ENCODE measurements around the gene TNK2. TPM values are rescaled to one million over a fixed set of nuclear protein-coding genes. Genes with fewer than 3 reads are reported as not detected.

The TNK2 gene
- total RNA-seq, 2 donors from 2014 or later, result 56.5 to 67.7 TPM

DNA sequence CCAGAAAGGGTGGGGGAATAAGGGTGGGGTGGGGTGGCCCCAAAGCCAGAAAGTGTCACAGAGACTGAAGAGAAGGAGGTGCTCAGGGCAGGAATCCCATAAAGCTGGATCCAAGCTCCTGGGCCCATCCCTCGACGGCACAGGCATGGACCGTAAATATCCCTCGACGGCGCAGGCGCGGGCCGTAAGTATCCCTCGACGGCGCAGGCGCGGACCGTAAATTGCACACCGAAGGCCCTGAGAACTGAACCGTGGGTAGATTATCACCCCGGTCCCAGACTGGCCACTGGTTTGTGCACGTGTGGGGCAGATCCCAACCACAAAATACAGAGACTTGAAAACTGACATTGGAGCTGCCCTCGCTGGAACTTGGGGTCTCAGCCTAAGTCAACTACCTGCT is 55.3 kb downstream of the TNK2 start:
- Mint-ChIP-seq H3K4me1 (no peaks in the 10 kb centered on the region), H3K27ac (peak overlapping the region; percentile 20), H3K36me3 (ENCODE audit: low read depth) (no peaks in the 10 kb centered on the region), H3K27me3 (no peaks in the 10 kb centered on the region), H3K4me3 (no peak overlapping the region), H3K9me3 (no peaks in the 10 kb centered on the region)
- no peak for ATAC-seq (replicated peaks)

DNA sequence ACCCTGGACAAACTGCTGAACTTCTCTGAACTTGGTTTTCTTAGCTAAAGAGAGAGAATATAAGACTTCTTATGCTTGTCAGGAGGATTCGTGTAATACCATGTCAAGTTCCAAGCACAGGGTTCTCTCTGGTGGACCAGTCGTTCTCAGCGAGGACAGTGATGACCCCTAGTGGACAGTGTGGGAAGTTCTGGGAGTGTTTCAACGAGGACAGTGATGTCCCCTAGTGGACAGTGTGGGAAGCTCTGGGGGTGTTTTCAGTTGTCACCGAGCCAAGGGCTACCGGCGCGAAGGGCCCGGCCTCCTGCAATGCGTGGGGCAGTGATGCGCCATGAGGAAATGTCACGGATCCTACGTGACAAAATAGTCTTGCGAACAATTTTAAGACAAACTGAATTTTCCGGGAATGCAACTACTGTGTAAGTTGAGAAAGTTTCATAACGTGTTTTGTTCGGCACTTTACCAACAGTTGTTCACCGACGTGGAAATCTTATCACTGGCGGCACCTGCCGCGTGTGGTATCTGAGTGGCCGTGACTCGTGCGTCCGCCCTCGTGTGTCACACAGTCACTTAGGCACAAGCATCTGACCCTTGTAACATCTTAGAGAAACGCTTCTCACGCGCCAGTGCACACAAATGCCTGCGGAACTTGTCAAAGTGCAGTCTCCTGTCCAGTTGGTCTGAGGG is 57.4 kb downstream of the TNK2 start:
- Mint-ChIP-seq H3K4me1 (no peaks in the 10 kb centered on the region), H3K27ac (no peak overlapping the region), H3K27me3 (no peaks in the 10 kb centered on the region), H3K36me3 (ENCODE audit: low read depth) (no peaks in the 10 kb centered on the region), H3K9me3 (no peaks in the 10 kb centered on the region), H3K4me3 (peak overlapping the region; percentile 18)
- peak; percentile 98 for ATAC-seq (replicated peaks)

DNA sequence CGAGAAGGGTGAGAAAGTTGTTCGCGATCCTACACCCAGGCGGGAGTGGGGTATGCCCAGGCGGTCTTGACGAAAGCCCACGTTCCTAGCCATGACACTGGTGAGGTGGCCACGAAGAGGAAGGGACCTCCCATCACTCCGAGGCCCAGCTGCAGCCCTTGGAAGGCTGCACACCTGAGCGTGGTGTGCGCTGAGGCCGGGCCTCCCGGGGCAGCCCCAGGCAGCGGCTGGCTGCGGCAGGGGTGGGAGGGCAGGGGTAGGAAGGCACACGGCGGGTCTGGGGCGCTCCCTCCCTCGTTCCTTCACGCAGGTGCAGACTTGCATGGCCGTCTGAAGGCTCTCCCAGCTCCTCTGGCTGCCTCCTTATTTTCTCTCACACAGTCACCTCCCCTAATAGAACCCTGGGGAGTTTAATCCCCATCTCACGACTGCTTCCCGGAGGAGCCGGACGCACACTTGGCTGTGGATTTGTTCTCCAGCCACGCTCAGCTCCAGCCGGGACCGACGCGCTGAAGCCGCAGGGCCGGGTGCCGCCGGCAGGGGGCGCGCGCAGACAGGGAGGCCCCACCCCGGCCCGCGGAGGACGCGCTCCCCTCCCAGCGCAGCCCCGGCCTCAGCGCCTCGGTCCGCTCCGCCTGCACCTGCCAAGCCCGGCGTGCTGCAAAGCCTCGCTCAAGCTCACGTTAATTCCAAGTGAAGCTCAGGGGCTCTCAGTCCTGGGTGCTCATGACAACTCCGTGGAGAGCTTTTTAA is 58.9 kb downstream of the TNK2 start:
- no peaks in the 10 kb centered on the region for H3K4me1 Mint-ChIP-seq
- H3K9me3 Mint-ChIP-seq, result no peaks in the 10 kb centered on the region
- no peak overlapping the region for H3K4me3 Mint-ChIP-seq
- H3K27ac Mint-ChIP-seq, result no peak overlapping the region
- no peaks in the 10 kb centered on the region for H3K27me3 Mint-ChIP-seq
- H3K36me3 Mint-ChIP-seq (ENCODE audit: low read depth), result no peaks in the 10 kb centered on the region
- ATAC-seq (replicated peaks), result no peak

DNA sequence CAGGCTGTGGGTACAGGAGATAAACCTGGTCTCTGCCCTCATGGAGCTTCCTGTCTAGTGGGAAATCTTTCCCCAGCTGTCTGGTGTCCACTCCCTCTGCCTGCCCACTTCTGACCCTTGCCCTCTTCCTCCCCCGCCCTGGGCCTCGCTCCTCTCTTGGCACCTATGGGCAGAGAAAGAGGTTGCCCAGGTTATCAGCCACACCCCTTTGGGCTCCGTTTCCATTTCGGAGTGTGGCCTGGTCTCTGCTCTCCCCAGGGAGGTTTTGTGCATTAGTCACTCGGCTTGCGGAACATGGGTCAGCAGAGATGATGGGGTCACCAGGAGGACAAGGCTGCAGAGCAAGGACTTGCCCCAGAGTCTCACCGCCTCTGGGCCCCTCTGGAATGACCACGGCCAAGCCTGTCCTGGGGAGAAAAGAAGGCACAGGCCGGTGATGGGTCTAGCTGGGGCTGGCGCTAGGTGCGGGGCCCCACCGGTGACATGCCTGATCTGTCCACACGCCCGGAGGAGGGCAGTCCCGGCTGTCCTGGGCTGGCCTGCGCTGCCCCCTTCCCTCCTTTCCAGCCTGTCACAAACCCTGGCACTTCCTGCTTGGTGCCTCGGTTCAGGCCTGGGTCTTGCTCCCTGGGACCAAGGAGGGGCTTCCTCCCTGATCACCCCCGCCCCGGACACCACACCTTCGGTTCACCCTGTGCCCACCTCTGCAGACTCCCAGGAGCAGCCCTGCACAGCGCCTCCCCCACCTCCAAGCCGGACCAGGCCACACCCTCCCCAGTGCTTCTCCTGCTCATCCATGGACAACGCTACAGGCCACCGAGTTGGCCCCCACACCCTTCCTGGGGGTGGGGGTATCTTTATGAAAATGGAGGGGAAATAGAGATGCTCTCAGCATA is 61.0 kb downstream of the TNK2 start:
- Mint-ChIP-seq H3K27ac (no peak overlapping the region), H3K36me3 (ENCODE audit: low read depth) (no peaks in the 10 kb centered on the region), H3K4me3 (no peak overlapping the region), H3K27me3 (no peaks in the 10 kb centered on the region), H3K9me3 (no peaks in the 10 kb centered on the region), H3K4me1 (no peaks in the 10 kb centered on the region)
- no peak for ATAC-seq (replicated peaks)

DNA sequence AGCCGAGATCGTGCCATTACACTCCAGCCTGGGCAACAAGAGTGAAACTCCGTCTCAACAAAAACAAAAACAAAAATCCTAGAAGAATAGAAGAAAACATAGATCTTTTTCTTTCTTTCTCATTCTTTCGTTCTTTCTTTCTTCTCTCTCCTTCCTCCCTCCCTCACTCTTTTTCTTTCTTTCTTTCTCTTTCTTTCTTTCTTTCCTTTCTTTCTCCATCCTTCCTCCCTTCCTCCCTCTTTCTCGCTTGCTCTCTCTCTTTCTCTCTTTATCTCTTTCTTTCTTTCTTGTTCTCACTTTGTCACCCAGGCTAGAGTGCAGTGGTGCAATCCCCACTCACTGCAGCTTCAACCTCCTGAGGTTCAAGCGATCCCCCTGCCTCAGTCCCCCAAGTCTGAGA is 62.9 kb downstream of the TNK2 start:
- H3K4me3 Mint-ChIP-seq, result no peak overlapping the region
- no peak for ATAC-seq (replicated peaks)
- no peaks in the 10 kb centered on the region for H3K27me3 Mint-ChIP-seq
- H3K9me3 Mint-ChIP-seq, result no peaks in the 10 kb centered on the region
- H3K36me3 Mint-ChIP-seq (ENCODE audit: low read depth), result no peaks in the 10 kb centered on the region
- H3K4me1 Mint-ChIP-seq, result no peaks in the 10 kb centered on the region
- H3K27ac Mint-ChIP-seq, result no peak overlapping the region

DNA sequence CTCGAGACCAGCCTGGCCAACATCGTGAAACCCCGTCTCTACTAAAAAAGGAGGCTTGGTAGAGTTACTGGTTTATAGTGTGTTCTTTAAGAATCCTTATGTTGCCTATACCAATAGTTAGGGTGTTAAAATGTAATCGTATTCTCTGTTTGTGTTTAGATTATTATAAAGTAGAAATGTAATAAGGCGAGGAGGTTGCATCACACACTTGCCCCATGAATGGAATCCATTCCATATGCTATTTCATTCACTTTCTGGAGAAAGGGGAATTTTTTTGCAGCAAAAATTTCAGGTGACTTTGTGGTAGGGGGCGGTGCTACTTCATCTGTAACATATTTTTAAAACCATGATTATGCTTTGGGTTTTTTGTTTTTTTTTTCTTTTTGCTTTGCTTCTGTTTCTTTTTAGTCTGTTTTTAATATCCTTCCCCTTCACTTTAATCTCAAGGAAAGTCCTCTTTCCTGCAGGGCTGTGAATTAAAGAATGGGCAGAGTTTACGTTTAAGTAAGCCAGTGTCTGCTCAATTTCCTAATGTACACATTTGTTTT is 63.6 kb downstream of the TNK2 start:
- H3K9me3 Mint-ChIP-seq, result no peaks in the 10 kb centered on the region
- no peak for ATAC-seq (replicated peaks)
- H3K27me3 Mint-ChIP-seq, result no peaks in the 10 kb centered on the region
- no peak overlapping the region for H3K27ac Mint-ChIP-seq
- no peaks in the 10 kb centered on the region for H3K4me1 Mint-ChIP-seq
- no peak overlapping the region for H3K4me3 Mint-ChIP-seq
- no peaks in the 10 kb centered on the region for H3K36me3 Mint-ChIP-seq (ENCODE audit: low read depth)

DNA sequence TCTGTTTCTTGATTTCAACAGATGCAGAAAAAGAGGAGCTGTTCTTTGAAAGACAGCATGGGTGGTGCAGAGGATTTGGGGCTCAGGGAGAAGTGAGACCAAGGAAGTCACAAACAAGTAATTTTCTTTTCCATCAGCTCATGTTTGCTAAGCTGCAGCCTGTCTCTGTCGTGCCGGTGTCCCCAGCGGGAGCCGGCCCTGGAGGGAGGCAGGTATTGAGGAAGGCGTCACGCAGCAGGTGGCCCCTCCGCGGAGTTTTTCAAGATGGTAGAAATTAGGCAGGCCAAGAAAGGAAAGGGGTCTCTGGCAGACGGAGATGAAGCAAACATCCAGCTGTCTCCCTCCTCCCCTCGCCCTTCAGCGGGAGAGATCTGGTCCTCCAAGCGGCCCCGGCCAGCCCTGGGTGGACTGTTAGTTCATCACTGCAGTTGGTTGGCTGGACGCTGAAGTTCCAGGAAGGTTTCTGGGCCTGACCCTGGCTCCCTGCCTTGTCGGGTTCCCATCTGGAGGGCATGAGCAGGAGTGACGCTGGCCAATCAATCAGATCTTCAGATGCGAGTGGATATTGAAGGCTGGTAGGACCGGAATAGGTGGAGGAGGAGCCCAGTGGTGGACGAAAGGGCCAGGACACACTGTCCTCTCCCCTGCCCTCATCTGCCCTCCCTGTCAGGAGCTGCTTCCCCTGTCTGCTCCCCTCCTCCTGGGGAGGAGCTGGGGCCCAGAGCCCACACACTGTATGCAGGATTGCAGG is 68.9 kb downstream of the TNK2 start:
- Mint-ChIP-seq H3K9me3 (no peaks in the 10 kb centered on the region), H3K27ac (no peak overlapping the region), H3K36me3 (ENCODE audit: low read depth) (no peaks in the 10 kb centered on the region), H3K4me1 (no peaks in the 10 kb centered on the region), H3K4me3 (no peak overlapping the region), H3K27me3 (no peaks in the 10 kb centered on the region)
- ATAC-seq (replicated peaks), result no peak

DNA sequence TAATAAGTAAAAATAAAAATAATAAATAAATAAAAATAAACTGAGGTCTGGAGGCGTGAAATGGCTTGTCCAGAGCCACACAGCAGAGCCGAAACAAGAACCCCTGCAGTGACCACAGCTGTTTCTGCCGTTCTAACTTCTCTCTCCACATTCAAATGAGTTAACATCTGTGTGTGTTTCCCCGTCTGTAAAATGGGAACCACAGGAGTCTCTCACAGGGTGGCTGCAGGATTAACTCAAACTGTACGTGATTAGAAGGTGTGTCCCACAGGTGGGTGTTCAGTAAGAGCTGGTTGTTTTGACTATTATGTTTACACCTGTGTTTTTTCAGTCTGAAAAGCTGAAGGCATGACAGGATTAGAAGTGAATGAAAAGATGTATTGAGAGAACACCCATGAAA is 69.6 kb downstream of the TNK2 start:
- Mint-ChIP-seq H3K27ac (no peak overlapping the region), H3K9me3 (no peaks in the 10 kb centered on the region), H3K27me3 (no peaks in the 10 kb centered on the region), H3K36me3 (ENCODE audit: low read depth) (no peaks in the 10 kb centered on the region), H3K4me1 (no peaks in the 10 kb centered on the region), H3K4me3 (no peak overlapping the region)
- ATAC-seq (replicated peaks), result no peak

DNA sequence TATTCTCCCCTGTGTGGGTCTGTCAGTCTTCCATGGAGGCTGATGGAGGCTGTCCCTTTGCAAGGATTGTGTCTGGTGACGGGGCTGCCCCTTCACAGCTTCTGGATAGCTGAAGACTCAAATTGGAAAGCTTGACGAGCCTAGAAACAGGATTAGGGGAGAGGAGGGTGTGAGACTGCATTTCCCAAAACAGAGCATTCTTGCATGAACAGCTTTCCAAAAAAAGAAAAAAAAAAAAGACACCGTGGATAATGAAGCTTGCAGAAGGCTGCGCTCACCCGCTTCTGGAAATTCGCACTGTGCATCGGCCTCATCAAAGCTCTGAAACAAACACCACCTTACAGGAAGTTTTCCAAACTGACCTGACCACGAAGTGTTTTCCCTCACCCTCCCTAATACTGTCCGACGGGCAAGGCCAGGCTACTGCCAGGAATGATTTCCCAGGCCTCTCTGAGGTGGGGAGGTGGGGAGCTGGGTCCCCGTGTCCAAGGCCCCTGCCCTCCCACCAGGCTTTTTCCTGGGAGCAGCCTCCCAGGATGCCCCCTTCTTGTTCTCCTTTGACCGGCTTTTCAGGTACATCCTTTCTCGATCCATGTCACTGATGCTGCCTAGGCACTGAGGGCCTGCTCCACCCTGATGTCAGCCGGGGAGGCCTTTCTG is 71.7 kb downstream of the TNK2 start:
- no peaks in the 10 kb centered on the region for H3K4me1 Mint-ChIP-seq

DNA sequence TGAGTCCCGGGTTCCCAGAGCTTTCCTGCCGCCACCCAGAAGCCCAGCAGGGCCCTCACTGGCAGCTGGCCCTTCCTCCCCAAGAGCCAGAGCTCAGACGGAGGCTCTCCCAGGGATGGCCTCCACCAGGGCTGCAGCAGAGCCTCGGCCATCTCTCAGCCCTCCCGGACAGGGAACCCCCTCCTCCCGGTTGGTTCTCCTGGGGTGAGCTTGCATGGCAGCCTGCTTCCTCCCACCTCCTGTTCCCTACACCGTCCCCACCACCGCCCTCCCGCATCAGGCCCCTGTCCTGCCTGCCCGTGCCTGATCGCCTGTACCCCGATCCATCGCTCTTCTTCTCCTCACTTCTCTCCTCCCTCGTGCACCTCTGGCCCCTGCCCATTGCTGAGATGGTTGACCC is 72.6 kb downstream of the TNK2 start:
- Mint-ChIP-seq H3K4me1 (no peaks in the 10 kb centered on the region), H3K9me3 (no peaks in the 10 kb centered on the region), H3K4me3 (no peak overlapping the region), H3K27me3 (no peaks in the 10 kb centered on the region), H3K27ac (no peak overlapping the region), H3K36me3 (ENCODE audit: low read depth) (no peaks in the 10 kb centered on the region)
- ATAC-seq (replicated peaks), result no peak

More for the DNA sequence above, 71.7 kb downstream of the TNK2 start:
- H3K27me3 Mint-ChIP-seq, result no peaks in the 10 kb centered on the region
- H3K27ac Mint-ChIP-seq, result no peak overlapping the region
- H3K36me3 Mint-ChIP-seq (ENCODE audit: low read depth), result no peaks in the 10 kb centered on the region
- no peaks in the 10 kb centered on the region for H3K9me3 Mint-ChIP-seq
- ATAC-seq (replicated peaks), result no peak
- H3K4me3 Mint-ChIP-seq, result no peak overlapping the region

DNA sequence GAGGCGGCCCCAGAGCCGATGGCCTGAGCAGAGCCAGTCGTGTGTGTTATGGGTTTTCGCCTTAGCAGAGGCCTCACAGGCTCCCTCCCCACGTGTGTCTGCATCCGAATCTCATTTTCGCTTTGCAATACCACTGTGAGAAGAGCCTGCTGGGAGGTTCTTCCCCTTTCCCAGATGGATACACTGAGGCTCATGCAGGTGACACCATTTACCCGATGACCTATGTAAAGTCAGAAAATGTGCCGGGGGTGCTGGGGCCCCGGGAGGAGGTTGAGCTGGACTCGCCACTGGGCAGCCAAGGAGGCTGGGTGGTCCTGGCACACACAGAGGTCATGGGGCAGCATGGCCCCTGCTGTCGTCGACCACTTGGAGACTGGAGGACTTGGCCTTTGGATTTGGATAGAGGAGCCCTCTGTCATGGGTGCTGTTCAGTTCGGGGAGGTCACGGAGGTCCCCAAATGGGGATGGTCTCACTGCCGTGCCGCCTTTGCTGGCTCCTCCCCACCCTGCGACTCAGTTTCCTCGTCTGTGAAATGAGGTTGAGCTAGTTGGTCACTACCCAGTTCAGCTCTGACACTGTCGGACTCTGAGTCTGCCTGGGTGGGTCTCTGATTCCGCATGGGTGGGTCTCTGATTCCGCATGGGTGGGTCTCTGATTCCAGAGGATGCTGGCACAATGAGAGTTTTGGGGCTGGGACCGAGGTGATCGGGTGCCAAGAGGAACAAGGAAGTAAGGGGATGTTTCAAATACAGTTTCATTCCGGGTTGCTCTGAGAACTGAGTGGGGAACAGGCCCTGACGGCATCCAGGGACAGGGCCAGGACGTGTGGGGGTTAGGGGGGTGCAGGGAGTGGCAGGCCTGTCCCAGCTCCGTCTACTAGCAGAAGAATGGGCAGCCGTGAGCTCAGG is 73.4 kb downstream of the TNK2 start:
- Mint-ChIP-seq H3K36me3 (ENCODE audit: low read depth) (no peaks in the 10 kb centered on the region), H3K27ac (no peak overlapping the region), H3K9me3 (no peaks in the 10 kb centered on the region), H3K4me3 (no peak overlapping the region), H3K4me1 (no peaks in the 10 kb centered on the region), H3K27me3 (no peaks in the 10 kb centered on the region)
- no peak for ATAC-seq (replicated peaks)

DNA sequence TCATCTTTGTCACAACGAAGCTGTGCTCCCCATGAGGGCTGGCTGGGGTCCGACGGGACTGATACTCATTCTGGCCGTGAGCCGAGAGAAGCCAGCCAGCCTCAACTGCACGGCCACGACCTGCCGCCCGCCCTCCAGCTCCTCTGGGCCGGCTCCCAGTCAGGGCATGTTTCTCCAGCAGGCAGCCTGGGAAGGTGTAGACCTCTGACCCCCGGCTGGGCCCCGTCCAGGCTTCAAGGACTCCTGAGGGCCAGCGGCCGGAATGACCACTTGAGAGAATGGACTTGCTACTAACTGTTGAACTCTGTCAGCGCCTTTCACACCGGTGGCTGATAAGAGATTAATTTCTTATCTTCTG is 78.5 kb downstream of the TNK2 start:
- H3K27me3 Mint-ChIP-seq, result no peaks in the 10 kb centered on the region
- H3K4me1 Mint-ChIP-seq, result no peaks in the 10 kb centered on the region
- H3K36me3 Mint-ChIP-seq (ENCODE audit: low read depth), result no peaks in the 10 kb centered on the region
- H3K4me3 Mint-ChIP-seq, result no peak overlapping the region
- no peak for ATAC-seq (replicated peaks)
- no peak overlapping the region for H3K27ac Mint-ChIP-seq
- no peaks in the 10 kb centered on the region for H3K9me3 Mint-ChIP-seq

DNA sequence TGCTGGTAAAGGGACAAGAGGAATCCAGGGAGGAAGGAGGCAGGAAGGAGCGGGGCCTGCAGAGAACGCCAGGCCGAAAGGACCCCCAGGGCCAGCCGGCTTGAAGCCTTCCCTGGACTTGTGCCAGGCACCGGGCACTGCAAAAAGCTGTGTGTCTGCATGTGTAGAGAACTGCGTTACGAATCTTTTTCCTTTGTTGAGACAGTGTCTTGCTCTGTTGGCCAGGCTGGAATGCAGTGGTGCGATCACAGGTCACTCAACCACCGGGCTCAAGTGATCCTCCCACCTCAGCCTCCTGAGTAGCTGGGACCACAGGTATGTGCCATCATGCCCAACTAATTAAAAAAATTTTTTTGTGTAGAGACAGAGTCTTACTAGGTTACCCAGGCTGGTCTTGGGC is 79.6 kb downstream of the TNK2 start:
- H3K4me3 Mint-ChIP-seq, result no peak overlapping the region
- no peak overlapping the region for H3K27ac Mint-ChIP-seq
- H3K27me3 Mint-ChIP-seq, result peaks cover 1% of the 10 kb centered on the region
- H3K4me1 Mint-ChIP-seq, result no peaks in the 10 kb centered on the region
- H3K9me3 Mint-ChIP-seq, result no peaks in the 10 kb centered on the region
- no peaks in the 10 kb centered on the region for H3K36me3 Mint-ChIP-seq (ENCODE audit: low read depth)
- ATAC-seq (replicated peaks), result no peak
